A172 (cell line): ENCODE measurements around the gene SLC1A3. TPM values are rescaled to one million over a fixed set of nuclear protein-coding genes. Genes with fewer than 3 reads are reported as not detected.
A peak's percentile ranks its signal among the peaks of the same experiment; 100 is the strongest.

ENCODE experiments used
- DNase-seq: peaks from one replicate; pipeline ENCODE4 v3.0.0-alpha.2; 2015; ENCODE audit warnings: low spot score
- total RNA-seq: library from RNA; depleted of rRNA; stranded (reverse); fragments of >200 nt; shearing (Covaris generic); gene quantifications from 2 replicates; pipeline ENCODE4 v1.2.3, GENCODE V29; 2014

Gene SLC1A3
- total RNA-seq, 1 experiment from 2014 or later = not detected

GRCh38 chr5:36655161-36655560 lies 48.8 kb downstream of the SLC1A3 start:
- no peak for DNase-seq

GRCh38 chr5:36656556-36656955 lies 50.1 kb downstream of the SLC1A3 start:
- no peak for DNase-seq

DNA sequence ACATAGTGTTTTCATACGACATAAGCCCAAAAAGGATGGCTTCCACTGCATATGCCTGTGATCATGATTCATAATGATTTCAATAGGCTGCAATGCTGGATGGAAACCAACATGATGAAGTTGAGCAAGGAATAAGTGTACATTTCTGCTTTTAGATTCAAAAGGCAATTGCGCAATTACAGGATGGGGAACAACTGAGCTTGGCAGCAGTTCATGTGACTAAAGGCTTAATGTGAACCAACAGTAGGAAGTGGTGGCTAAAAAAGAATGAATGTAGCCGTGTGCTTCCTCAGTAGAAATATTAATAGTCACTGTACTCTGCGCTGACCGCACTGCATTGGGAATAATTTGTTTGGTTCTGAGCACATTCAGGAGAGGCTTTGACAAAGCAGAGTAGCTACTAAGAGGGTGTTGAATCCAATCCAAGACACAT lies 51.2 kb downstream of the SLC1A3 start:
- DNase-seq = peak; percentile 96

DNA sequence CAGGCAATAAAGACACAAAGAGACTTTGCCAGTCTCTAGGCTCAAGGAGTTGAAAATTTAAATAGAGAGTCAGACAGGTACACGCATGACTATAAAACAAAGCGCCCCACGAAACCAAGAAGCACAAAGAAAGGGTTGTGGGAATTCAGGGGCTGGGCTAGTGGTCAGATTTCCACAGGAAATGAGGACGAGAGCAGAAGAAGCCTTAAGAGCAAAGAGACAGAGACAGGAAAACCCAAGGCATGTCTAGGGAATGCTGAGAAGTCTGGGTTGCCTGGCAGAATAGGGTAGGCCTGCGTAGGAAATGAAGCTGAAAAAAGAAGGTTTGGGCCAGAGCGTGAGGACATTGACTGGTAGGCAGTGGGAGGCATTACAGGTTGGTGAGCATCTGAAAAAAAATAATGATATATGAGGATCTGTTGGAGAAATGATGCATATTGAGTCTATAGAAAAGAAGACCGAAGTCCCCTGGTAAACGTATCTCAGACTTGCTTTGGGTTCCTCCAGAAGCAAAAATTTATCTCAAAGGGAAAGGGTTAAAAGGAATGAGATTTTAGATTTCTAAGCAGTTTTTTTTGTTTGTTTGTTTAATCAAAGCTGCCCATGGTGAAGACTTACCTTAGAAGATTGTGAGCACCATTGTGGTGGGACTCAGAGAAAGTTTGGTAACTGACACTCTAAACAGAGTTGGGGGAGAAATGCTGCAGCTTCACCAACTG lies 51.8 kb downstream of the SLC1A3 start:
- DNase-seq = peak; percentile 21

DNA sequence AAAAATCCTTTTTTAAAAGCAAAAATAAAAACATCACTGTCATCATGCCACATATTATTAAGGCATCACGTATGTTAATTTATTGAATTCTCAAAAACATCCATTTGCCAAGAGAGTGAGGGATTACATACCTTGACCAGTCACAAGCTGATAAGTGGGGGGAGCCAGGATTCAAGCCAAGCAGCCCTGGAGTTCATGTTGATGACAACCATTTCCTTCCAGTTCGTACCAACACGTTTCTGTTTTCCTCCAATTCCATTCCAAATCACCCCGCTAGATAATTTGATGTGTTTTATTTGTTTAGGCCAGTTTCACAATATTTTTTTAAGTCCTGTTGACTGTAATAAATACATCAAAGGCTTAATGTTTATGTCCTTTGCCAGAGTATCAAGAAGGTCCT lies 53.0 kb downstream of the SLC1A3 start:
- DNase-seq = no peak

DNA sequence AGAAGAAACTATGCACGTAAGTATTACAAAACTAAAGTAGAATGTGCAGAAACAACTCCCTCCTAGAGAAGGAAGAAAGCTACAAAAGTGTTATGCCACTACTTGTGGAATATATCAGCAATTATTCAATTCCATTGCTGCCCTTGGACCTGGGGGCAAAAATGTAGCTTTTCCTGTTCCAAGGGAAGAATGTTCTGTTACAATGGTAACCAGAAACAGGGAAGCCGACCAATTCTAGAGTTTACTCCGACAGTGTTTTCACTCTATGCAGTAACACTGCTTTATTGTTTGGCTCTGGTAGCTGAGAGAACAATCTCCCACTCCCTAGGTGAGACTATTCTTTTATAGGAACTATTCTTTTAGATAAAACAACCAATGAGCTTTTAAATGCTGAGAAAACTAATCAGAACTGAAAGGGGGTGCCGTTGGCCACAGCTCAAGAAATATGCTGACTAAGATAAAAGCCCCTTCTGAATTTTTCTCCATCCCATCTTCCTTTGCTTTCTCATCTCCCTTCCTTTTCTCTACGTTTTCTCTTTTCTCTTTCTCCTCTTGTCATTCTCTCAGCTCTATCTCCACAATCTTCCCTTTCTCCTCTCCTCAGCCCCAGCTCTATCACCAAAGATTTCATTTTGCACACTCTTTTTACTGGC lies 54.1 kb downstream of the SLC1A3 start:
- DNase-seq = no peak

- DNase-seq = no peak
Observed at GRCh38 chr5:36661456-36662220, 55.2 kb downstream of the SLC1A3 start.

- no peak for DNase-seq
Observed at GRCh38 chr5:36662291-36662851, 56.0 kb downstream of the SLC1A3 start.

- DNase-seq = peak; percentile 74
Observed at GRCh38 chr5:36664766-36665165, 58.4 kb downstream of the SLC1A3 start.

- no peak for DNase-seq
Observed at GRCh38 chr5:36665628-36666027, 59.2 kb downstream of the SLC1A3 start.

DNA sequence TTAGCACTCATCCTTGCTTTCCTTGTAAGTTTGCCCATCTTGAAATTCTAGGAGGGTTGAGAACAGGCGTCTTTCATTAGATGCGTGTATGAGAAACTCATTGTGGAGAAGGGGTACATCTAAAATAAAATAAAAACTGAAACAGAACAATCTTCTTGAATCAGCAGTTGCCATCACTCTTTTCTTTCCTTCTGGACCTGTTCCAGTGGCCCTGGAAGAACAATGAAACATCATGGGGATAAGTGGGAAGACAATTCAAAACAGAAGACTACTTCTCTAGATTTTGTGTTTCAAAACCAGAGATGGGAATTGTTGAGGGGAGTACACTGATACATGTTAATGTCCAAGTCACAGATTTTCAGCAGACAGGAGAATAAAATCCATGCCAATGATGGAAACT lies 59.9 kb downstream of the SLC1A3 start:
- no peak for DNase-seq

- DNase-seq = no peak
Observed at GRCh38 chr5:36666986-36667385, 60.6 kb downstream of the SLC1A3 start.

DNA sequence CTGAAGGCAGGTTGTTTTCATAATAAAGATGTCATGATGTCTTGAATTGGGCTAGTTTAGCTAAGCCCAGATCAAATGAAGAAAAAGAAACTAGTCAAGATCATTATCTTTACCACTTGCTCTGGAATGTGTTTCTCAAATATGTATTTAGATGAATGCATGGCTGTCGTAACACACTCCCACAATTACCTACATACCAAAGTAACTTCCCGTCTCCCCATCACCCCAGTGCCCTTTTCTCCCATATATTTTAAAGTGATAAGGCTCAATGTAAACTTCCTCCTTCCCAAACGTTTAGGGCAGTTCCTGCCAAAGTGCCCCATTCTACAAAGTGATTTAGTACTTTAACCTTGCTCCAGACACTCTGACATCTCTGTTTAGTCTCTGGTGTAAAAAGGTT lies 61.4 kb downstream of the SLC1A3 start:
- DNase-seq = no peak

DNA sequence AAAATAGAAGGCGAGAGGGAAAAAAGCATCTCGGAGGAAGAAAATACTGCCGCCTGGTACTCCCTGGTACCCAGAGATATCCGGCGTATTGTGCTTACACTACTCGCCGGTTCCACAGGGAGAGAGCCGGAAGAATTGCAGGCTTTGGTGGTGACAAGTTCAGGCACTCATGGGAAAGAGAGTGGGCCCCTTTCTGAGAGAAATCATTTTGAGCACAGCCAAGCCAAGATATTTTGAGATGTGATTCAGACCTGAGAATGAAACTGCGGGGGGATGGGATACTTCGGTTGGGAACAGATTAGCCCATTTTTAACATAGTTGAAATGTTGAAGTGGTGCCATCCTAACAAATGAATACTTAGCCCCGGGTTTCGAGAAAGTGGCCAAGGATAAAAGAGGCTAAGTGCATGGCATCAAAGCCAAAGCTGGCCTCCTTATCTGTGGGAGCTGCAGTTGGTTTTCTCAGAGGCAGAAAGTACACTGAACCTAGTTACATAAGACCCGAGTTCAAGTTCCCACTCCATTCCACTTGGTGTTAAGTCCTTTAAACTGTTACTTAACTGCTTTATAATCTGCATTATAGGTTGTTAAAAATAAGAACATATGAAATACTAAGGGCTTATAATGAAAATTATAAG lies 62.7 kb downstream of the SLC1A3 start:
- no peak for DNase-seq

DNA sequence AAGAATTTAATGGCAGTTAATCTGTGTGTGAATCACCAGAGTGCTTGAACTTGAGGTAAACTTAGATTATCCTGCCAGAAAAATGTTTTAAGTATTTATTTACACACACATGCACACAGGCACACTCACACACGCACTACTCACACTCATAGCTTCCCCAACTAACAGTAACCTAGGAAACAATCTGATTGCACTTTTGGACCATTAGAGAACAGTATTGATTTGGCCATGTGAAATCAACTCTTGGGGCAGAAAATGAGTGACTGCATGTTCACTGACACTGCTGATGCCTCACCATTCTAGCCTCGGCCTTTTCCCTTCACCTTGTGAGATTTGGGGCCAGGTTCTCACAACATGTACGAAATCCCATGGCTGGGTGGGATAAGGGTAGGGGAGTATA lies 64.1 kb downstream of the SLC1A3 start:
- DNase-seq = no peak

DNA sequence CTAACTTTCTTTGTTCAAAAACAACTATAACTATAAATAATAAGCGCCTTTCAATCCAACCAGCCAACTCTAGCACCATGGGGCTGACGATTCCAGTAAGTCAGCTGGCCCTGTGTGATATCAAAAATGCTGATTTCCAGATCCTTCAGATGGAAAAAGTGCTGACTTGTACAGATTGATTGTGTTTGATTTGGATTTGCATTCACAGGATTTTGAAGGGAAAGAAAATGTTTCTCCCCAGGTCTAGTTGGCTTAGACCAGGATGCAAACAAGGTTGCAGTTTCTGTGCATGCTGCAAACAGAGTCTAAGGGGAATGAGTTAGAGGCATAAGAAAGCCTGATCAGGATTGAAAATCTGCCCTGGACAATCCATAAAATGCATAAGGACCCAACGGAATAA lies 68.9 kb downstream of the SLC1A3 start:
- no peak for DNase-seq

DNA sequence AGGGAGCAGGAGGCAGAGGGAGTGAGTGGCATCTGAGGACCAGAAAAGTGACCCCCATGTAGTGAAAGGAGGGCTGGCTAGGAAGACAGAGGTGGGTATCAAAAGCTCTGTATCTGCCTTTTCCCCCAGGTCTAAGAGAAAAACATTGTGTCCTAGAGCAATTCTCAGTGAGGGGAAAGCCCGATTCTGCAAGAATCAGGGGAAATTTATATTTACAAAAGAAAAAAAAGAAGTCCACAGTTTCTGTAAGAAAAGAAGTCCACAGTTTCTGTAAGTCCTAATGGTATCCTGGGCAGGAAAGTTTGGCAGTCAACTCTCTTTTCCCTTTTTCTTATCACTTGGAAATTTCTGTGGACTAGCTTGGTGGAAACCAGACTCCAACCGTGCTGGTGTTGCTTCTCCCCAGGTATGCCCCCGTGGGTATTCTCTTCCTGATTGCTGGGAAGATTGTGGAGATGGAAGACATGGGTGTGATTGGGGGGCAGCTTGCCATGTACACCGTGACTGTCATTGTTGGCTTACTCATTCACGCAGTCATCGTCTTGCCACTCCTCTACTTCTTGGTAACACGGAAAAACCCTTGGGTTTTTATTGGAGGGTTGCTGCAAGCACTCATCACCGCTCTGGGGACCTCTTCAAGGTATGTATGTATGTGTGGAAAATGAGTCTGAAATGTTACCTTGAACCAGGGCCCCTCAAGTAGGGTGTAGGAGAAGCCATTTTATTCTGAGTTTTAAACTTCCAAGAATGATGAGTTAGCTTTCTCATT lies 73.0 kb downstream of the SLC1A3 start:
- no peak for DNase-seq

- DNase-seq = no peak
Observed at GRCh38 chr5:36680066-36680465, 73.7 kb downstream of the SLC1A3 start.

GRCh38 chr5:36681711-36682110 lies 75.3 kb downstream of the SLC1A3 start:
- DNase-seq = no peak

GRCh38 chr5:36682499-36682898 lies 76.1 kb downstream of the SLC1A3 start:
- no peak for DNase-seq

DNA sequence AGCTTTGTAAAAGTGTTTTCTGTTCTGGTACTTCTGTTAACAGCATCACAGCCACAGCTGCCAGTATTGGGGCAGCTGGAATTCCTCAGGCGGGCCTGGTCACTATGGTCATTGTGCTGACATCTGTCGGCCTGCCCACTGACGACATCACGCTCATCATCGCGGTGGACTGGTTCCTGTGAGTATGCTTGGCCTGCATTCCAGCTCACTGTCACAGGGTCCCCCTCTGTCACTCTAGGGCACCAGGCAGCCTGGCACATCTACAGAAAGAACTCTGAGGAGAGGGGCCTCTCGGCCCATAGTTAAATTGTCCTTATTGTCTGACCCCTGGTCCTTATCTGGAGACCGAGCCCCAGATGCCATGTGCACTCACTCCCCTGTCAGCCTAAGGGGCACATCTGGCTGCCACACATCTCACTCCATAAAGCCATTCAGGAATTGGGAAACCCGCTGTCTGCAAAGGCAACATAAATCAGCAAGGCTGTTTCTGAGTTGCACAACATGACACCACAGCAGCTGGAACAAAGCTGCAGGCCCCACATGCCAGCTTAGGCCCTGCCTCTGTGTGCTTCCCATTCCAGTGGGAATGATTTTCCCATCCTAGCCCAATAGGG lies 77.5 kb downstream of the SLC1A3 start:
- DNase-seq = no peak
